ENCODE data around the gene SPA17. TPM values are rescaled to one million over a fixed set of nuclear protein-coding genes. Genes with fewer than 3 reads are reported as not detected.

Gene SPA17
- total and polyA plus RNA-seq, 8 donors = 1.8 to 26.8 (median 9.6) TPM; not detected in 2

DNA sequence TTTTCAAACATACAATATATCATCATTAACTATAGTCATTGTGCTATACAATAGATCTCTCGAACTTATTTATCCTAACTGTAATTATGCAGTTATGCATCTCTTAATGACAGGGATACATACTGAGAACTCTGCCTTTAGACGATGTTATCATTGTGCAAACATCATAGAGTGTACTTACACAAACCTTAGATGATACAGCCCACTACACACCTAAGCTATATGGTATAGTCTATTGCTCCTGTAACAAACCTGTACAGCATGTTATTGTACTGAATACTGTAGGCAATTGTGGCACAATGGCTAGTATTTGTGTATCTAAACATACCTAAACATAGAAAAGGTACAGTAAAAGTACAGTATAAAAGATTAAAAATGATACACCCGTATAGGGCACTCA, 38.7 kb downstream of the SPA17 start:
- no peak overlapping the region for H3K27ac ChIP-seq
- H3K4me3 ChIP-seq = no peak overlapping the region
- H3K27me3 ChIP-seq = peaks cover 0 to 30% (median 4%) of the 10 kb centered on the region in 3 donors
- no peaks in the 10 kb centered on the region for H3K36me3 ChIP-seq
- peaks cover under 1 to 4% (median 2%) of the 10 kb centered on the region in 4 donors for H3K4me1 ChIP-seq
- intact Hi-C loops (cut with DNase I; ENCODE audit: low total_unique reads) = no loop called here
- H3K9me3 ChIP-seq = peaks cover 0 to 12% (median 11%) of the 10 kb centered on the region in 4 donors
- WGBS, 5 donors = 44 to 61% (median 54%) methylated on average over 3 of the region's 3 CpGs
- TF ChIP-seq POLR2AphosphoS5 (IDR thresholded peaks at IDR 0.05) (no peak), POLR2A (IDR thresholded peaks at IDR 0.05) (no peak), EP300 (IDR thresholded peaks at IDR 0.05) (no peak)
- TF ChIP-seq, protein P1, sequence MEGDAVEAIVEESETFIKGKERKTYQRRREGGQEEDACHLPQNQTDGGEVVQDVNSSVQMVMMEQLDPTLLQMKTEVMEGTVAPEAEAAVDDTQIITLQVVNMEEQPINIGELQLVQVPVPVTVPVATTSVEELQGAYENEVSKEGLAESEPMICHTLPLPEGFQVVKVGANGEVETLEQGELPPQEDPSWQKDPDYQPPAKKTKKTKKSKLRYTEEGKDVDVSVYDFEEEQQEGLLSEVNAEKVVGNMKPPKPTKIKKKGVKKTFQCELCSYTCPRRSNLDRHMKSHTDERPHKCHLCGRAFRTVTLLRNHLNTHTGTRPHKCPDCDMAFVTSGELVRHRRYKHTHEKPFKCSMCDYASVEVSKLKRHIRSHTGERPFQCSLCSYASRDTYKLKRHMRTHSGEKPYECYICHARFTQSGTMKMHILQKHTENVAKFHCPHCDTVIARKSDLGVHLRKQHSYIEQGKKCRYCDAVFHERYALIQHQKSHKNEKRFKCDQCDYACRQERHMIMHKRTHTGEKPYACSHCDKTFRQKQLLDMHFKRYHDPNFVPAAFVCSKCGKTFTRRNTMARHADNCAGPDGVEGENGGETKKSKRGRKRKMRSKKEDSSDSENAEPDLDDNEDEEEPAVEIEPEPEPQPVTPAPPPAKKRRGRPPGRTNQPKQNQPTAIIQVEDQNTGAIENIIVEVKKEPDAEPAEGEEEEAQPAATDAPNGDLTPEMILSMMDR (IDR thresholded peaks at IDR 0.05) = no peak
- DNase-seq = no peak

DNA sequence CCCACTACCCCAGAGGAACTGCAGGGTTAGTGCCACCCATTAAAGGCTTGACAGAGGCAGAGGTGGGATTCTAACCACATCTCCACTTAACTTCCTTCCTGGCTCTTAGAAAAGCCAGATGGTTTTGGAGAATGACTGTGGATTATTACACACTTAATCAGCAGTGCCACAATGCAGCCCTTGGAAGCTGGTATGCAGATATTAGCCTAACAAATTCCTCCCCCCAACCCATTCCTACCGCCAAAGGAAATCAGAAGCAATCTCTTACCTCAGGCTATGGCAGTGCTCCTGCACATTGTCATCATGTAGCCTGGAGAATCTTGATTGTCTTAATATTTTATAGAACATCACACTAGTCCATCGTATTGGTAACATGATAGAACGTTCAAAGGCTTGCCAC, 42.9 kb downstream of the SPA17 start:
- peaks cover 12 to 20% (median 16%) of the 10 kb centered on the region in 4 donors for H3K4me1 ChIP-seq
- peaks cover 0 to 72% (median 28%) of the 10 kb centered on the region in 3 donors for H3K27me3 ChIP-seq
- 55 to 78% (median 64%) methylated on average over 3 of the region's 3 CpGs for WGBS, 5 donors
- H3K4me3 ChIP-seq = no peak overlapping the region
- no peak for DNase-seq
- no peak overlapping the region for H3K27ac ChIP-seq
- H3K36me3 ChIP-seq = no peaks in the 10 kb centered on the region
- no peaks in the 10 kb centered on the region for H3K9me3 ChIP-seq
- TF ChIP-seq POLR2A (IDR thresholded peaks at IDR 0.05) (no peak), POLR2AphosphoS5 (IDR thresholded peaks at IDR 0.05) (no peak), EP300 (IDR thresholded peaks at IDR 0.05) (no peak)
- TF ChIP-seq, protein P1 (IDR thresholded peaks at IDR 0.05) = no peak
- intact Hi-C loops (cut with DNase I; ENCODE audit: low total_unique reads) = no loop called here

DNA sequence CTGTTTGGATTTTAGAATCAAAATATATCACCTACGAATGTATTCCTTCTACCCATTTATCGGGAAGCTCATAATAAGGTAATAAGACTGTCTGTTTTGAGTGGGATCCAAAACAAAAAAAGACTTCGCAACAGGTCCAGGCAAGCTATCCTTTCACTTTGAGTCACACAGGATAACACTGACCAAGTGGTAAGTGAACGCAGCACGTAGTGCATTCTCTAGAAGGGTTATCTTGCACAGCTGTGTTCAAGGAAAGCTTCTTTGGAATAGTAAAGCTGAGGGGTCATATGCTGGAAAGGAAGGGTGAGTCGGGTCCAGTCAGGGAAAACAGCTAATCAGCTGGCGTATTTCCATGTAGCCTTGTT, 43.7 kb downstream of the SPA17 start:
- TF ChIP-seq EP300 (IDR thresholded peaks at IDR 0.05) (no peak), POLR2A (IDR thresholded peaks at IDR 0.05) (no peak), POLR2AphosphoS5 (IDR thresholded peaks at IDR 0.05) (no peak)
- TF ChIP-seq, protein P1 (IDR thresholded peaks at IDR 0.05) = no peak
- no peaks in the 10 kb centered on the region for H3K36me3 ChIP-seq
- H3K4me3 ChIP-seq = peak overlapping the region; percentile 36 to 57 (median 46)
- H3K4me1 ChIP-seq = peaks cover 12 to 20% (median 16%) of the 10 kb centered on the region in 4 donors
- no peaks in the 10 kb centered on the region for H3K9me3 ChIP-seq
- WGBS, 5 donors = 27 to 46% (median 36%) methylated on average over 7 of the region's 7 CpGs
- DNase-seq = no peak
- intact Hi-C loops (cut with DNase I; ENCODE audit: low total_unique reads) = no loop called here
- H3K27ac ChIP-seq = peak overlapping the region in 1 of 5 donors; percentile 18
- H3K27me3 ChIP-seq = peaks cover 0 to 78% (median 31%) of the 10 kb centered on the region in 3 donors

GRCh38 chr11:124717786-124718651, 44.3 kb downstream of the SPA17 start:
- H3K27me3 ChIP-seq = peaks cover 0 to 82% (median 31%) of the 10 kb centered on the region in 3 donors
- peak in 1 of 2 donors; percentile 59 for DNase-seq
- H3K27ac ChIP-seq = peak overlapping the region in 1 of 5 donors; percentile 18
- no peak for TF ChIP-seq POLR2AphosphoS5 (IDR thresholded peaks at IDR 0.05)
- TF ChIP-seq, protein P1 (IDR thresholded peaks at IDR 0.05) = no peak
- no peak for TF ChIP-seq POLR2A (IDR thresholded peaks at IDR 0.05)
- TF ChIP-seq EP300 (IDR thresholded peaks at IDR 0.05) = no peak
- H3K9me3 ChIP-seq = no peaks in the 10 kb centered on the region
- intact Hi-C loops (cut with DNase I; ENCODE audit: low total_unique reads) = no loop called here
- WGBS, 5 donors = 0 to 1% (median 1%) methylated on average over 35 to 45 of the region's 45 CpGs
- H3K4me1 ChIP-seq = peaks cover 12 to 20% (median 16%) of the 10 kb centered on the region in 4 donors
- H3K4me3 ChIP-seq = peak overlapping the region; percentile 36 to 57 (median 46)
- H3K36me3 ChIP-seq = no peaks in the 10 kb centered on the region
